Measurements from ENCODE around the gene PEX14.

Gene PEX14

DNA sequence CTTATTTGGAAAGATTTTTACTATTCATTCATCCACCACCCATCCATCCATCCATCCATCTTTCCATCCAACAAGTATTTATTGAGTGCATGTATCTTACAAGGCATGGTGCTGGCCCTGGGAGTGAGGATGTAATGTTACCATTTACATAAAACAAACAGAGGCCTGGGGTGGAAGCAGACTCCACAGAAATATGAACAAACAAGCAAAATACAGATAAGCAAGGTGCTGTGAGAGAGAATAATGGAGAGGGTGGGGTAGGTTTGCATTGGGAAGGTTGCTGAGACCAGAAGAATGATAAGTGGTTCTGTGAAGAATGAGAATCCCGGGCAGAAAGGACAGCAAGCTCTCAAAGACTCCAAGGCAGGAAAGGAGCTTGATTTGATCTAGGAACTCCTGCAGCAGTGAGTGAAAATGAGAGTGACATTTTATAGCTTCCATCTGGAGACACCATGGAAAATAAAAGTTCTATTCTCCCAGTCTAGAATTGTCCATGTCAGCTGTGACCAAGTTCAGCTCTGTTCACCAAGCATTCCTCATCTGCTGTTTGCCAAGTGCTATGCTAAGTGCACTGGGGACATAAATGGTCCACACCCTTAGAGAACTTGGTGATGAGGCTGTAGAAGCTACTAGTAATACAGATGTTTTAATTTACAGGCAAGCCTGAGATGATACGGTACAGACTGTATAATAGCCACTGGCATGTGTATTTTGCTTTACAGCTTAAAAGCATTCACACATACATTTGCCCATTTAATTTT is 75.3 kb downstream of the PEX14 start:
- no peak for DNase-seq

DNA sequence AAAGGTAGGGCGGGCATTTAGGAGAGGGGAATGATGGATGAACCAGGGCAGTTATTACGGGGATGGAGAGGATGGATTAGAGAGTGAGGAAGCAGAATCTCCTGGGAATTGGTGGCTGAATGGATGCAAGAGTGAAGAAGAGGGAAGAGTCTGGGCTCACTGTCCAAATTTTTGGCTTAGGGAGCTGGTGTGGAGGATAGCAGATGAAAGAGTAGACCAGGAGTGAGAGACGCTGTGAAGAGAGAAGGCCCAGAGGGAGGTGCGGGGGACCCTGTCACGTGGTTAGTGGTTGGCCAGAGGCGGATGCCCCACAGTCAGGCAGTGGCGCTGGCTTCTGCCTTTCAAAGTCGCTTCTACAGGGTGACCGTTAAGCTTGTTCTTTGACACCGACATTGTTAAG is 78.4 kb downstream of the PEX14 start:
- no peak for DNase-seq

DNA sequence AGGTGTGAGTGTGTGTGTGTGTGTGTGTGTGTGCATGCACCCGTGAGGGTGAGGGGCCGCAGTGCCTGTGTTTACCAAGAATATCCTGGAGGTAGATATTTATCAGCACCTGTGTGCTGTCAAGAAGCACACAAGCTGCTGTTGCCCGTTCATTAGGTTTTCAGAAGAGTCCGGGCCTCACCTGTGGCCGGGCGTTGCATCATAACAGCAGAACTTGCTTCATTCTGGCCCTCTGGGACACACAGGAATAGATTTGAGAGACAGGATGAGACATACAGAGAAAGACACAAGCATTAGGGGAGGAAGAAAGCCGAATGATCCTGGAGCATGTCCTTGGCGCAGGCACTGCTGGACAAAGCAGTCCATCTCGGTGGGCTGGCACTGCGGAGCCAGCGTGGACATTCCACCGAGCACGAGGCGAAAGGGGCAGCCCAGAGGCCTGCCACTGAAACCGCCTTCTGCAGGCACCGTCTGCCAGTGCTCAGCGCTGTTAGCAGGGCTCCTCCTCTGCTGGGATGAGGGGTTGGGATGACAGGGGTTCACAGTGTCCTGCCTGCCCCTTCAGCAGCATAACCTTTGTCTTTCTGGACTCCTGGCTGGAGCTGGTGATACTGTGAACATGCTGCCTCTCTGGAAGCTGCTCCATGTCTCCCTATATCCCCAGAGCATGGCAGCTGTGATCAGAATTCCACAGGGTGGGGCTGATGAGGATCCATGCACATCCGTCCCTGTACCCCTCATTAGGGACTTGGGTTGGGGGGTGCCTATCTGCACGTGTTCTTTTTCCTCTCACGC is 81.1 kb downstream of the PEX14 start:
- no peak for DNase-seq

DNA sequence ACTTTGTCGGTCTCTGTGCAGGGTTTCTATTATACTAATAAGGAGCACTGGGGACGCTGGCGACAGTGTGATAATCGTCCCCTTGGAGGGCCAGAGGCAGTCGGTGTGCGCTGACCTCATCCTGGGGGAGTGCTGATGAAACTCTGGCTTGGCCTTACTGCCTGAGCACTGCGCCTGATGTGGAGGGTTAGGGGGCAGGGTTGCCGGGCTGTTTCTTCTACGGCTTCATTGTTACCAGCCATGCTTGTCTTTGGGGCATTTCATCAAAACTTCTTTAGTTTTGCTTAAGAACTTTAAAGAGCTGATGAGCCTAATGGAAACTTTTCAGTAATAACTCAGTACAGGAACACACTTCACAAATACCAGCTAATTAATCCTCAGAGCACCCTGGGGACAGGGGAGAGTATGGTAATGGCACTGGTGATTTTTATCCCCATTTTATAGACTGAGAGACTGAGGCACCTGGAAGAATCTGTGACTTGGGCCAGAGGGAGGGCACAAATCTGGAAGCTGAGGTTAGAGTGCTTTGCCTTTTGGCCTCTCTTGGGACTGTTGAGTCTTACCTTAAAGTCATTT is 81.8 kb downstream of the PEX14 start:
- no peak for DNase-seq

DNA sequence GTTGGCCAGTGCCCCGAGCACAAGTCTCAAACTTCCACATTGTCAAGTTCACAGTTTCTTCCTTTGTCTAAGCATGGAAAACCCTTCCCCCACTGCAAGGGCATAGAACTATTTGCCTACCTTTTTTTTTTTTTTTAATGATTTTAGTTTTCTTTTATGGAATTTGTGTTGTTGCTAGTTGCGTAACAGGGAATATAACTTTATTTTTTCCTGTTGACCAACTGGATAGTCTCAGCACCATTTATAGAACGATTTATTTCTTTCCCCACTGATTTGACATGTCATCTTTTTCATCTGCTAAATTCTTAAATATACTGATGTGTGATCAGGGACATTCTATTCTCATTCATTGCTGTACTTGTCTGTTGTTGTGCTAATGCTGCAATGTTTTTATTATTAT is 83.0 kb downstream of the PEX14 start:
- DNase-seq, result no peak

DNA sequence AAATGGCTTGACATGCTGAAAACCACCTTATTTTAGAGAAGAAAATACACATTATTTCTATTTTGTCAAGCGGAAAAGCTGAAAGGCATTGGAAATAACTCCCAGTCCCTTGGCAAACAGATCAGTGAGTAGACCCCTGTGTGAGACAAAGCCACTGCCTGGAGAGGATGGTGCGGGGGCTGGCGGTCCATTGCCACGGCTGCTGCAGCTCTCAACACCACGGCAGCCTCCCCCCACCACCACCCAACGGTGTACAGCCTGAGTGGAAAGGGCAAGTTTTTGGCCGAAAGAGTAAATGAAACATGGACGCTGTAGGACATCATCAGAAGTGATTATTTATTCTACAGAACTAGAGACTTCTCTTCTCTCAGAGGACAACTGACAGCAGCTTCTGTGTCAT is 84.6 kb downstream of the PEX14 start:
- DNase-seq, result no peak

DNA sequence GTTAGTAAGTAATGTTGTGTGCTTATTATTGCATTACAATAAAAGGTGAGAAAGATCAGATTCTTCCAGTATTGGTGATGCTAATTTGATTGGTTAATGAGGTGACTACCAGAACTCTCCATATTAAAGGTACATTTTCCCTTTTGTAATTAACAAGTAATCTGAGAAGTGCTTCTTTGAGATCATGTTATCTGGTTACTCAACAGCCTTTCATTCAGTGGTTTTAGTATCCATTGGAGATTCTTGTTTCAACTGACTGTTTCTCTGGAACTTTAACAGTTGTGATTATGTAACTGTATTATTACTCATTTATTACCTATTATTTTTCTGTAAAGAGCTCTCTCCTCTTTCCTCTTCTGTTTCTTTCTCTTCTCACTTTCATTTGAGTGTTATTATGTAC is 86.7 kb downstream of the PEX14 start:
- DNase-seq, result no peak

DNA sequence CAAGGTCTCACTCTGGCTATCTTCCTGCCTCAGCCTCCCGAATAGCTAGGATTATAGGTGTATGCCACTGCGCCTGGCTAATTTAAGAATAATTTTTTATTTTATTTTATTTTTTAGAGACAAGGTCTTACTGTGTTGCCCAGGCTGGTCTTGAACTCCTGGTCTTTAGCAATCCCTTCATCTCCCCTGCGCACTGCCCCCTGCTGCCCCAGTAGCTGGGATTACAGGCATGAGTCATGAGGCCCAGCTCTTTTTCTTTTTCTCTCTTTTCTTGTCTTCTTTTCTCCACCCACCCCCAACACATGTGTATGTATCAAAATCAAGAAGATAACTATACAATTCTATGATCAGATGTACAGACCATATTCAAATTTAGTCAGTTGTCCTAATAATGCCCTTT is 87.2 kb downstream of the PEX14 start:
- DNase-seq, result peak; percentile 5

DNA sequence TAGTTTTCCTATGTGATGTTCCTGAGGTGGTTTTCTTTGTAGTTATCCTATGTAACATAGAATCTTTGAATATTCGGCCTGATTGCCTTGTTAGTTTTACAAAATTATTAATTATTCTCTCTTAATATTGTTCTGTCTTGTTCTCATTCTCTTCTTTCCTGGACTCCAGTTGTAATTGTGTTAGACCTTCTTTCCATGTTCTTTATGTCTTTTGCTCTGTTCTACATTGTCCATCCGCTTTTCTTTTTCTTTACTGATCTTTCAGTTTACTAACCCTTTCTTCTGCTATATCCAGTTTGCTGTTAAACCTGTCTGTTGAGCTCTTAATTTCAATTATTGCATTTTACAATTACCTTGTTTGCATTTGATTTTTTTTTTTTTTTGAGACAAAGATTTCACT is 89.3 kb downstream of the PEX14 start:
- no peak for DNase-seq

DNA sequence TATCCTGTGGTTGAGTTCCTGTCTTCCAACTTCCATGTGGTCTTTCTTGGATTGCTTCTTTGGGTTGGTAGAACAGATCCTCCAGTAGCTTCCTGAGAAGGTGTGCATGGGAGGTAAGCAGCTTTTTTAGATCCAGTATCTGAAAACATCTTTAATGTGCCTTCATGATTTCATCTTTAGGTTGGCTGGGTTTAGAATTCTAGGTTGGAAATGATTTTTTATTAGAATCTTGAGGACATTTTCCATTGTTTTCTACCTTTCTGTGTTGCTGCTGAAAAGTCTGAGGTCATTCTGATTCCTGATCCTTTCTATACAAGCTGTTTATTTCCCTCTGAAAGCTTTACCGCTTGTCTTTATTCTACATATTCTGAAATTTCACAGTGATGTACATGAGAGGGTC is 94.8 kb downstream of the PEX14 start:
- no peak for DNase-seq

DNA sequence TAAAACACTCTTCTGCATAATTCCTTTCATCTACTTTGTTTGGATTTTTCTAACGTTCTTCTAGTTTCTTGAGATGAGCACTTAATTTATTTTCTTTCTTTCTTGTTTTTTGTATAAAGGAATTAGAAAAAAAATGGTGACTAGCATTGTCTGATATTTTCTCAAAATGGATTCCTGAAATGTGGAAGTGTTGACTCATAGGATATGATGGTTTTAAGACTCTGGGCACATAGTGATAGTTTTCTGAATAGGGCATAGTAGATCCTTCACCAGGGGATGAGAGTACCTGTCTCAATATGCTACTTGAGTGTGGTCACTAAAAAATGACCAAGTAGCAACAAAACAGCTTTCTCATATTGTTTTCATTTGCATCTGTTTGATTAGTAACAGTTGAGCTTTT is 100.9 kb downstream of the PEX14 start:
- no peak for DNase-seq

DNA sequence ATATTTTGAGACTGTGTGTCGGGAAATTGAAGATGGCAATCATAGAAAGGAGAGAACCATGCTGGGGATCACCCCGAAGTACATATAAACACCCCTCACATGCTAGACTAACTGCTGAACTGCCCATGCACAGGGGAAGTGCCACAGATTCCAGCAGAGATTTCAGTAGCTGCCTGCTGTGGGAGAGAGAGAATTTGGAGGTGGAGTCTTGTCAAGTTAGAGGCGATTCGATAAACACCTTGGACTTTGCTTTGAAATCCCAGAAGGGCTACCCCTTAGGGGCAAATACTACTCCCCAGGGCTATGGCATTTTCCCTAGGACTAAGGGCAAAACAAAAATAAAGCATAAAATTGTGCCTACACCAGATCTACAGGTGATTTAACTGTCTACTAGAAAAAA is 103.3 kb downstream of the PEX14 start:
- no peak for DNase-seq

DNA sequence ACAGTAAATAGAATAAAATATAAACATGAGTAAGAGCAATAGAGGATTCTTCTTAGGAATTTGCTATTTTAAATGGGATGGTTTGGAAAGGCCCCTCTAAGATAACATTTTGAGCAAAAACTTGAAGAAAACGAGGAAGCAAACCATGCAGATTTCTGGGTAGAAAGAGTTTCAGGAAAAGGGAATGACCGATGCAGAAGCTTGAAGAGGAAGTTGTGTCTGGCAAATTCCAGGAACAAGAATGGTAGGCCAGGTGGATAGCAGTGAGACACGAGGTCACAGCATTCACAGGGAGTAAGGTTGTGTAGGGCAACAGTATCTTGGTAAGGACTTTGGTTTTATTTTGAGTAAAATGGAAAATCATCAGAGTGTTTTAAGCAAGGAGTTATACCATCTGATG is 108.9 kb downstream of the PEX14 start:
- DNase-seq, result no peak

DNA sequence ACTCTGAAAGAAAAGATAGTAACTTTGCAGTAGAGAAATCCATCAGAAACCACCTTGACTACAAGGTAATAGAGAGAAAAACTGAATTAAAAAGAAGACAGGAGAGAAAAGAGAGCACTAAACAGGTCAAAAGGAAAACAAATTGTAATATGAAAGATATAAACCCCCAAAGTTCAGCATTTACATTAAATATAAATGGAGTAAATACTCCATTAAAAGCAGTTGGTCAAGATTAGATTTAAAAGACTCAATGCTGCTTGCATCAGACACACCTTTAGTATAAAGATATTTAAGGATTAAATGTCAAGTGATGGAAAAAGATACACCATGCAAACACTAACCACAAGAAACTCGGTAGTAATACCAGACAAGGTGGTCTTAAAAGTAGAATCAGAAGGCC is 110.5 kb downstream of the PEX14 start:
- no peak for DNase-seq

DNA sequence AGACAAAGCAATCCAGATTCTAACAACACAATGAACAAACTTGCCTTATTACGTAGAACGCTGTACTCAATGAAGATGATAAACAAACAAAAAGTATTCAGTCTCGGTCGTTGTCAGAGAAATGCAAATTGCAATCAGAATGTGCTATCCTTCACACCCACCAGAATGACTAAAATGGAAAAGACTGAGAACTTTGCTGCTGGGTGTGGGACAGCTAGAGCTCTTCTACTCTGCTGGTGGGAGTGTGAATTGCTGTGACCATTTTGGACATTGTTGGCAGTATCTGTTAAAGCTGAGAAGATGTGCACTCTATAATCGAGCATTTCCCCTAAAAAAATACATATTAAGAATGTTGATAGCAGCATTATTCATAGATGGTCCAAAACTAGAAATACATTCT is 111.4 kb downstream of the PEX14 start:
- DNase-seq, result no peak

DNA sequence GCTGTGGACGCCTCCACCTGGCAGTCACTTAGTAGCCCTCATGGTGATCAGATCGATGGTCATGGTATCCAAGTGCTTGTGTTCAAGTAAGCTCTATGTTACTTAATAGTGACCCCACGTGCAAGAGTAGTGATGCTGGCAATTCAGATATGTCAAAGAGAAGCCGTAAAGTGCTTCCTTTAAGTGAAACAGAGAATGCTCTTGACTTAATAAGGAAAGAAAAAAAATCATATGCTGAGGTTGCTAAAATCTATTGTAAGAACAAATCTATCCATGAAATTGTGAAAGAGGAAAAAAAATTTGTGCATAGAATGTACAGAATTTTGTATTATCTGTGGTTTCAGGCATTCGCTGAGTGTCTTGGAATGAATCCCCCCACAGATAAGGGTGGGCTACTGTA is 113.9 kb downstream of the PEX14 start:
- DNase-seq, result no peak

DNA sequence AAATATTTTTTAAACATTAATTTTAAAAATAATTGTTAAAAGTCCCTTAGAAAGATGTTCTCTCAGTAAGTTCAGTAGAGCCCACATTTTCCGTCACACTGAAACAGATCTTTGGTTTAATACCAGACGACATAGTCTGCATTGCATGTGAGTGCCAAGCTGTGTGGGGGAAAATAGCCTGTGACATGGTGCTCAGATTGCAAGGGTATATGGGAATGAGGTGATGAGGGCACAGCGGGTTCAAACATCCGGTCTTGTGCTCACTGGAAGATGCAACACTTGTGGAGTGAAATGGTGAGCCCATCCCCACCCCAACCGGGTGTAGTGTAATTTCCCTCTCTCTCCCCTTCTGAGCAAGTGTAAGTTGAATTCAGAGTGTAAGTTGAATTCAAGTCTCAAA is 114.3 kb downstream of the PEX14 start:
- no peak for DNase-seq

DNA sequence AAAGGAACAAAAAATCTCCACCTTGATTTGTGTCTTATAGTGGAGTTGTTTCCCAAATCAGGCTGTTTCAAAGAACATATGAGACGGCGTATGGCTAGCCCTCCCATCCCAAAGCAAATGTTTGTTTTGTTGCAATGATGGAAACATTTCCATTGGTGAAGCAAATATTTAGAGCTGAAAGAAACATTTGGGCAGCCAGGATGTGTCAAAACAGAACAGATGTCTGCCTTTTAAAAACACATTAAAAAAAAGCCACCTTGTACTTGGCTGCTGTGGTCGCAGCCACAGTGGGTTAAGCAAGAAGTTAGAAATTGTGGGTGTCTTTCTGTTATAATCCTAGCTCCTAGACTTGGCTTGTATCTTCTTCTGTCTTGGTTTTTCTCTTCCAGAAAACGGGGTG is 116.3 kb downstream of the PEX14 start:
- no peak for DNase-seq

DNA sequence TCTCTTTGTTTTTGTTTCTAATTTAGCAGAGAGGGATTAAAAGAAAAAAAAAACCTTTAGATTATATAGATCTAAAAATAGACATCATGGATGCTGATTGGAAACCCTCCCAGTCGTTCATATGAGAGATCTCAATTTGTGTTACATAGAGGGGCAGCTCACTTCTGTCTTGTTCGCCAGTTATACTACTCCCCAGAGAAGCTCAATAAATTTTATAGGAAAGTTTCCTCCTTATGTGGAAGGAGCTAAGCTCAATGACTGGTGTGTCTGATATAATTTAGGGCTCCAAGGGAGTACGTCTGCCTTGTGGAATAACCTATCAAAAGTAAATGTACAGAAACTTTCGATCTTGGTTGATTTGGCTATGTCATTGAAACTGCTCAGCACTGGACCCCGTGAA is 117.6 kb downstream of the PEX14 start:
- no peak for DNase-seq

DNA sequence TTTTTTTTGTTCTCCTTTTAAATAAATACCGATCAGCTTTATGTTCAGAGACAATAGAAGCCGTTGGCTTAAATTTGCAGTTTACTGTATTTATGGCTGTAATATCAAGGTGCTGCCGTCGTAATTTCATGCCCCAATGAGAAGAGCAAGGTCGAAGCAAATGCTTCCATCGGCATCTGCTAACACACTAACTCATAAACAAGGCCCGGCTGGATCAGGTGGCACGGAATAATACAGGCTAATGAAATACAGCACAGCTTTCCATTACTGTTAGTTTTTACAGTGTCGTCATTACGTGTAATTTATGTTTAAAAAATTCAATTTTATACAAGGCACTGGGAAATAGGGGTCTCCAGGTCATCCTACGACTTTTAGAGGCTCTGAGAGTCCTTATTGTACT is 119.0 kb downstream of the PEX14 start:
- no peak for DNase-seq

DNA sequence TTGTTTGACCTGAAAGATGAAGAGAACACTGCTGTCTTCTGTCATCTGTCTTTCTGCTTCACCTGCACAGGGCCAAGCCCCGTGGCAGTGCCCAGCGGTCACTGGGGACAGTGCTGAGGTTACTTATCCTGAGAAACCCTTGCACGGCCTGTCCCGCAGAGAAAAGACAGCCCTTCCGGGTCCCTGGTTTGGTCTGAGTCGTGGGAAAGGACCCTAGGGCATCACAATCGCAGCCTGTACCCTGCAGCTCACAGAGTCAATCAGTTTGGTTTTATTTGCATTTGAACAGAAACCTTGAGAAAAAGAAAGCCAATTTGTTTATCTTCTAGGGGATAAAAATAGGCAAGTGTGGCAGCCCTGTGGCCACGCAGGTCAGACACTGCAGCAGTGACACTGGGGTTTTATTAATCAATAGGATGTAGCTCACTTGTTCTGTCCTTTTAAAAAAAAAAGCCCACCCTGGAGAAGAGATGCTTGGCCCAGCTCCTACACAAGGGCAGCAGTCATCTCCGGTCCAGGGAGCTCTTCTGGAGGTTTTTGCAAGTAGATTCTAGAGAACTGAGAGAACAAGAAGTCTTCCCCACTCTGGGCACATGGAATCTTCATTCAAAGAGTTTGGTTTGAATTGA is 120.0 kb downstream of the PEX14 start:
- no peak for DNase-seq

DNA sequence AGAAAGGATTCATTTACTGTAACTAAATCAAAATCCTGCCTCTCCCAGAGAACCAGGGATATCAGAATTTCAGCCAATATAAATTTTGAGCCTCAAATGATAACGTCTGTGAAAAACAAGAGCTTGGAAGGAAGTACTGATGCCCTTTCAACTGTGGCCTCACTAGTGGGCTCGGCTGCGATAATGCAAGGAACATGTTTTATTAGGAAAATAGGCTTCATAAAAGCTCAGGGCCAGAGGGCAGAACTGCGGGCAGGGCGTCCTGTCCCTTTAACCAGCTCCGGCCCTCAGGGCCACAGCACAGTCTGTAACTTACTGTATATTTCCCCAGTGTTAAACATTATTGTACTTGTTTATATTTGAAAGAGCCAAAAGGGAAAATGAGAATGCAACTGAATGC is 122.0 kb downstream of the PEX14 start:
- no peak for DNase-seq

DNA sequence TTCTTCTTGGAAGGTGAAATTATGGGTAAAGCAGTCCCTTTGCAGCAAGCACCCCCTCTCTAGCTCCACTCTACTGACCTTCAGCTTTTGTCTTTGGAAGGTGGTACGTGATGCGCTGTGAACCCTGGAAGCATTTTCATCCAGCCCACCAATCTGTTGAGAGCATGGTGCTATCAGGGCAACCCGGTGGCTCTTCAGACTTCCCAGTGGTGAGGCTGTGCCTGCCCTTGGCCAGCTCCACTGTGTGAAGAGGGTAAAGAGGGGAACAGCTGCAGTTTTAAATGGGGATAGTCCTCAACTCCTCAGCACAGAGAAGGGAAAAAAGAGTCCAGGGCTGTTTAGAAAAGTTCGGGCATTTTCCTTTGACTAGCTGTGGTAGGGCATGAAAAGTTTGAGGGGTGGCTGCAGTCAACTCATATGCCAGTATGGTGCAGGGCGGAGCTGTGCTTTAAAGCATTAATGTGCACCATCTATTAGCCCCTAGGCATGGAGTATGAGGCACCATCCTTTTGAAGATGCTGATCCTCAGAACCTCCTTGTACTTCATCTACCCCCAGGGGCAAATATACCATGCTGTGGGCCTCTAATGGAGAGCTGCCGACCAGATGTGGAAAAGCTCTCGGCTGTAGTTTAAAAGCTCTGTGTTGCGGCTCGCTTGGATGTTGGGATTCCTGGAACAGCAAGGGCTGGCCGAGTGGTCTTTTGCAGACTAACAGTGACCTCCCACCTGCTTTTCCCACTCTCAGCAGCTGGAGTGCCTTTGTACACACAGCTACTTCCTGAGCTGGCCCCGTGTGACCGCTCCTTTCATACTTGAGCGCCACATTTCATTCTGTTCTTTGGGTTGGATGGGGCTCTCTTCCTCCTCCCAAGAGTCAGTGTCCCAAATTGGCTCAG is 123.0 kb downstream of the PEX14 start:
- no peak for DNase-seq

Measured in stimulated activated CD4-positive, alpha-beta T cell treated with anti-CD3 and anti-CD28 coated beads, Interleukin-1b, Interleukin-23, amount 100 ng/mL, for 48 hours (primary cell).